ENCODE results near the gene LIMCH1.
A peak's percentile ranks its signal among the peaks of the same experiment; 100 is the strongest.
"Not testable (repeated sequence)": the region's sequence is repeated elsewhere in the genome, so short reads cannot be mapped to it uniquely, and the experiment has no call there.

The LIMCH1 gene

DNA sequence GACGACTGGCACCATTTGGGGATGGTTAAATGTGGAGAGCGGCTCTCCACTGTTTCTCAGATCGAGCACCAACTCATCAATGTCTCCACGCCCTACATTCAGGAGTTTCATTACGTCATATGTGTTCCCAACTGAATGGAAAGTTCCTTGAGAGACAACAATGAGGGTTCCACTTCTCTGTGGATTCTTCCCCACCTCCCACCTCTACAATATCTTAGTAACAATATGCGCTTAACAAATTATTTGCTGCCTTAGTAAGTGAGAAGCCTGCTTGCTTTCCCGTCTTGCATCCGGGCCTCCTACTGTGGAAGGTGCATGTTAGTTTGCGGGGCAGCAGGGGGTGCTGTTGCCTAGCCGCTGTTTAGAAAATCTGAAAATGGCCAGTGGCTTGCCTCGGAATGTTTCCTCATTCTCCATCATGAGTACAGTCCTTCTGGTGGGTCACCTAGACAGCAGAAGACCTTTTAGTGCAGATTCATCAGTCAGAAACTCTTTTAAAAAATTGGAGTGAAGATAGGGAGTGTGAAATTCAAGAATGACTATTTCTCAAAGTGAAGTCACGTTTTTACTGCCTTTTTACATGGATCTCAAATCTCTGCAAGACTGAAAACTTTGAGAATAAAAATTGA lies 154.9 kb downstream of the LIMCH1 start:
- DNase-seq = peak; percentile 60

DNA sequence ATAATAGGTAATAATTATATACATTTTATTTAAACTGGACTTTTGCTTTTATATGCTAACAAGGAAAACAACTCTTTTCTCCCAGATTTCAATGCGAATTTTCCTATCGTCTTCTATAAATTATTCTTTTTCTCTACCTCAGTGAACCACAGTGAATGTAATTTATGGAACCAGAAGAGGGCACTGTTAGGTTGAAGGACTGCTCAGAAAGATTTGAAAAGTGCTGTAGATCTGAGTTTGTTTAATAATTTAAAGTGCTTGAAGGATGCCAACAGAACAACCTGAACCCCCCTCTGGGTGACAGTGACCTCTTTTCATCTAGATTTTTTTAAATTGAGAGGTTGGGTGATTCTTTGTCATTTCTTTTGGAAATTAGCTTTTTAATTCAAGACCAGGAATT lies 155.7 kb downstream of the LIMCH1 start:
- DNase-seq = peak; percentile 21

DNA sequence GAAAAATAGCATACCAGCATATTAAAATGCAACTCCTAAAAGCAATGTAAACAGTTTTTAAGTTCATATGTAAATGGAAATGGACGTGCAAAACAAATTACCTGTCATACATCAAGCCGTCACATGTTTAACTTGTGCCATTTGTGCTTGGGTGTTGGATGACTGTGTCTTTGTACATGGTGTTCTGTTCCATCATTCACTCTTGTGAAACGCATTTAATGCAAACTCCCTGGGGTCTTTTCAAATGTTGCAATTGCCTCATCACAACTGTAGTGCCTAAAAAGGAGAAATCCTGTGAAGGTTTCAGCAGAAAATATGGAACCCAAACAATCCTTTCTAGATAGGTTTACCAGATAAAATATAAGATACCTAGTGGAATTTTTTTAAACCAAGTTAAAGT lies 158.2 kb downstream of the LIMCH1 start:
- no peak for DNase-seq

DNA sequence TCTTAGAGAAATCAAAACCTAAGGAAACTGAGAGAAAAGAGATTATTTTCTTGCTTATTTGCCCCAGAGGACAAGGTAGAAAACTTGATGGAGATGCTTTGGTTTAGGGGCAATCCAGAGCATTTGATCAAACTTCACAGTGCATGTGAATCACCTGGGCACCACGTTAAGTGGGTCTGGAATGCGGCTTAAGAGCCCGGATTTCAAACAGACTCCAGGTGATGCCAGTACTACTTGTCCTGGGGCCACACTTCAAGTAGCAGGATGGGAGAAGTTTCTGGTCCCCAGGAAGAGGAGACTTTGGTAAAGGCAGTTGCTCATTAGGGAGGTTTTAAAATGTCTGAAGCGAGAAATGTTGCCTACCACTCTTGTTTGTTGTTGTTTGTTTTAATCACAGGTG lies 158.8 kb downstream of the LIMCH1 start:
- no peak for DNase-seq

DNA sequence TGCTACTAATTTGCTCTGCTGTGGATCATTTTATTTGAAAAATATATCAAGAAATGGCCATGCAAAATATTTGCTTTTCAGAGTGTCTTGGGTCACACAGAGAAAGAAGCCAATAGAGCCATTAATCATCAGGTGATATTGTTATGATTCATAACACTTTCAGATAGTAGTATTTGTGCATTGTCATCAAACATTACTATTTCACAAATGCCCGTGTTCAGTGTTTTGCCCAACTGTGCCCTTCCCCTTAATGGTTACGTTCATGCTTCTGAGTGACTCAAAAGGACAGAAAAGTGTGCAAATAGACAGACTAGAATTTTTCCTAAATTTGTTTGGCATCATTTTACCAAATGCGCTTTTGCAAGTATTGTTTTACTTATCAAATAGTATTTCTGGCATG lies 164.0 kb downstream of the LIMCH1 start:
- no peak for DNase-seq

DNA sequence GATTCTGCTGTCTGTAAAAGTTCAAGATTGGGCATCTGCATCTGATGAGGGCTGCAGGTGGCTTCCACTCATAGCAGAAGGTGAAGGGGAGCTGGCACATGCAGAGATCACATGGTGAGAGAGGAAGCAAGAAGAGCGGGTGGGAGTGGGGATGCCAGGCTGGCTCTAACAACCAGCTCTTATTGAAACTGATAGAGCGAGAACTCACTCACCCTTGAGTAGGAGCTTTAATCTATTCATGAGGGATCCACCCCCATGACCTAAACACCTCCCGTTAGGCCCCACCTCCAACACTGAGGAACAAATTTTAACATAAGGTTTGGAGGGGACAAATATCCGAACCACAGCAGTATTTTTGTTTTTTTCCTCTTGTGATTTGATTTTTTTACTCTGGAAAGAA lies 164.8 kb downstream of the LIMCH1 start:
- DNase-seq = no peak

DNA sequence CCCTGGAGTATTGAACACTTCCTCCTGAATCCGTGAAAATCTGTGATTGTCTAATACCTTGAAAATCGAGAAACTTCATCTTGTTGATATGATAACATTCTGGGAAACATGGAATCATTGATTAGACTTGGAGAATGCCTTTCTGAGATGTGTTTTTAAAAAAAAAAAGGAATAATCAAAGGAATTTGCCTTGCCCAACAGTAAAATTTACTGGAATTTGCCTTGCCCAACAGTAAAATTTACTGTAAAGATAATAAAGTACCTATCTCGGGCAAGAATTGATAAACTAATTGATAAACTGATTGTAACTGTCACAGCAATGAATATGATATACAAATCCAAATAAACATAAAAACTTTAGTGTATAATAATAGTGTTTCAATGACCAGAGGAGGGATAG lies 165.8 kb downstream of the LIMCH1 start:
- no peak for DNase-seq

DNA sequence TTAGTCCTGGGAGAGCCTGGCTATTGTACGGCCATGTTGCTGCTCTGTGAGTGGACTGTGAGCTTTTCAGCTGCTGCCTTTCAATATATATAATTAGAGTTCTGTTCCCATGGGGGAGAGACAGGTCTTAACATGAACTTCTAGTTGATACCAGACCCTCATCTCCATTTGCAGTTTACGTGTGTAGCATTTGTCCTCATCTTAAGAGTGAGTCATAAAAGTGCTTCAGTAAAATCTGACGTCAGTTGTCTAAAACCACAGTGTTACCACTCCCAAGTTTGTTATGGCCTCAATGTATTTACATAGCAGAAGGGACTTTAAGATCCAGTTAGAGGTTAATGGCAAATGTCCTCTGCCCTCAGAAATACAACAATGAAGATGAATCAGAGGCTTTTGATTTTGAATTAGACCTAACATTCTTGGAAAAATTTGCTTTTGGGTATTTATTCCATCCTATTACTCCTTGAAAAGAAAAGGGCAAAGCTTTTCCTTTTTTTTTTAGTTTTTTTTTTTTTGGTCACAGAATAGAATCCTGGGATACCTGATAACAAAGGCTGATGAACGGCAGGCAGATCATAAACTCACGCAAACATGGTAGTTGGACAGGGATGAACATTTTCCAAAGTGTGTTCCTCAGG lies 172.0 kb downstream of the LIMCH1 start:
- DNase-seq = no peak

DNA sequence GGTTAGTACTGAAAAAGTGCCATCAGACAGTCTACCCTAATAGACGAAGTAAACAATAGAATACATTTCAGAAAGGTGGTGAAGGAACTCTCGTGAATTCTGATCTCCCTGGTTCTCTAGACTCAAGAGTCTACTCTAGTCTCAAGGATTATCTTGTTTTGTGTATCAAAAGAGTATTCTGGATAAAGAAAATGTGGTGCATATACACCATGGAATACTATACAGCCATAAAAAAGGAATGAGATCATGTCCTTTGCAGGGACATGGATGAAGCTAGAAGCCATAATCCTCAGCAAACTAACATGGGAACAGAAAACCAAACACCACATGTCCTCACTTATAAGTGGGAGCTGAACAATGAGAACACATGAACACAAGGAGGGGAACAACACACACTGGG lies 173.7 kb downstream of the LIMCH1 start:
- not testable (repeated sequence) for DNase-seq

DNA sequence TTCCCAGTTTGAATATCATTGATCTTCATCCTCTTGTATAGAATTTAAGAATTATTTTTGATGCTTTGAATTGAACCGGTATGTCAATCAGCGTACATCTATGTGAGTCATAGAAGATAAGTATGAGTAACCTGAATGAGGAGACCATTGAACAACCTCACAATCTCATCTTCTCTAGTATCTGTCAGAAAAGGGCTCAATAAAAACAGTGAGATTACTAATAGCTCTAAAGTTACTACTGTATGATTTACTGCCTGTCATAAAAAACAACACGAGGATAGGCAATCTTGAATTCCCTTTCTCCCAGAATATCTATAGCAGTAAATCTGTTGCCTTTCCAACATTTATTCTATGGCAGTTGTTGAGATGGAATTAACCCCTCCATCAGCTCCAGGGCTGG lies 174.5 kb downstream of the LIMCH1 start:
- DNase-seq = no peak

DNA sequence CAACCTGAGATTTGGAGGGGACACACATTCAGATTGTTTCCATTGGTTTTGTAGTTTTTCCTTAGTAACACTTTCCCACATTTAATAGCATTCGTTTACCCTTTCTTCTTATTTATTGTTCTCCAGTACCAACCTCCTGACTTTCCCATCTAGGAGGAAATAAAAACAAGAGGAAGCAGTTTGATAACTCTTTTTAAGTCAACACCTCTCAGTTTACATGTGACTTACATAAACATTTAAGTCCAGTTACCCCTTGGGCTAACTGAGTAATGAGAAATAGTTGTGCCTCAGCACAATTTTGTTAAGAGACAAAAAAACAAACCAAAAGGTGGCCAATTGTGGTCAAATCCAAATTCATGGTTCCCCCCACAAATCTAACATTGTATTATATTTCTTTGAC lies 175.8 kb downstream of the LIMCH1 start:
- no peak for DNase-seq

DNA sequence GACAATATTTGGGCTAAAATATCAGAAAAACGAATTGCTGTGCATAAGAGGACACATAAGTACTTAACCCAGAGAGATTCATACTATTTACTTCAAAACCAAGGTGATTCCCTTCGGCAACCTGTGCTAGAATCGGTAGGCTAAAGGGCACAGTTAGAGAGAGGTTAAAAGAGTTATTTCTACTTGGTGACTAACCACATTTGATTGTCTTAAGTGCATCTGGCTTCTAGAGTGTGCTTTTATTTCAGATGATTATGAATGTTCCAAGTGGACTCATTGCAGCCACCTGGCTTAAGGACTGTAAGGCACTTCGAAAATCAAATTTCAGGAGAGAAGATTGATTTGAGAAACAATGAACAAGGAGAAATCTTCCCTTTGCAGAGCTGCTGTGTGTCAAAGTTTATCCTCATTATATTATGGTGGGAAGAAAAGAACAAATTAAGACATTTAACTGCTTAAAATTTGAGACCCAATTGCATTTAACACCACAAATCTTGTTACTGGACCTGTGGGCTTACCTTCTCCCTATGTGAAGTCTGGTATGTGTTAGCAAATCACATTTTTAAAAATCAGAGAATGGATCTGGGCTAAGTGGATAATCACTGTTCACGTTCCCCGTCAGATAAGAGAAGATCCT lies 176.5 kb downstream of the LIMCH1 start:
- no peak for DNase-seq

DNA sequence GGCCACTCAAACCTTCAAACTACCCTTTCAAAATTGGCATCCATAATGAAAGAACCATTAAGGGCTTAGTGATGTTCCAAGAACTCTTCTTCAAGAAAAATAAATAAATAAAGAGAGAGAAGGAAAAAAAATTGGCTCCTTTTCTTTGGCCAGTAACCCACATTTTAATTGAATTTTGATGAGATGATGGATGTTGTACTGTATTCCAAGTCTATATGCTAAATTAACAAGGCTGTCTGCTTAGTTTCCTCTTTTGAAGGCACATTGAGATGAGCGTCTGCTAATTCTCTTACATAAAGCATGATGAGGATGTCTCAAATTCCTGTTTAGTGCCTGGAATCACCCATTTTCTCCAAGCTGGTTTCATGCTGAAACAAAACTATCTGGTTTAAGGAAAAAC lies 177.2 kb downstream of the LIMCH1 start:
- DNase-seq = no peak

DNA sequence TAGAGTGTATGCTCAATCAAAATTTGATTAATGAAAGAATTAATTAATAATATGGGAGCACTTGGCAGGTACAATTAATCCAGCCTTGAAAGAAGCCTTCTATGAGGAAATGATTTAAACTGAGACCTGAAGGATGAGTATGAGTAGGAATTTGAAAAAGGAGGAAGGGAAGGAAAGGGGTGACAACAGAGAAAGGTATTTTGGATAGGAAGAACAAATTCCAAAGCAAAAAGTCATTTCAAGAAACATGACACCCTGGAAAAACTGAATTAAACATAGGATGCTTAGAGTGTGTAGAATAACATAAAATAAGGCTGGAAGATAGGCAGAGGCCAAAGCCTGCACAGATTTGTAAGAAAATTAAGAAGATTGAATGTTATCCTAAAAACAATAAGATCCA lies 180.9 kb downstream of the LIMCH1 start:
- no peak for DNase-seq

DNA sequence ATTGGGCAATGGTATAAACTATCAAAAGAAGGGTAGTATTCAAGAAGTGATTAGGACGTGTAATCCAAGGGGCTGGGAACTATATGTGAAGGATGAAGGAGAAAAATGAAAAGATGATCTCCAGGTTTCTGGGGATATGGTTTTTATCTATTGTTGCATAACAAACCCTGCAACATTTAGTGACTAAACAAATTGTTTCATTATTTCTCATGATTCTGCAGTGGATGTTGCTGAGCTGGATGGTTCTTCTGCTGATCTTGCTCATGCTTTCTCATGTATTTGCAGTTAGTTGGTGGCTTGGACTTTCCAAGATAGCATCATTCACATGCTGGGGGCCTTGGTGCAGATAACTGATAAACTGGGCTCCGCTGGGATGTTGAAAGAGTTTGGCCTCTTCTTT lies 181.5 kb downstream of the LIMCH1 start:
- DNase-seq = peak; percentile 0

DNA sequence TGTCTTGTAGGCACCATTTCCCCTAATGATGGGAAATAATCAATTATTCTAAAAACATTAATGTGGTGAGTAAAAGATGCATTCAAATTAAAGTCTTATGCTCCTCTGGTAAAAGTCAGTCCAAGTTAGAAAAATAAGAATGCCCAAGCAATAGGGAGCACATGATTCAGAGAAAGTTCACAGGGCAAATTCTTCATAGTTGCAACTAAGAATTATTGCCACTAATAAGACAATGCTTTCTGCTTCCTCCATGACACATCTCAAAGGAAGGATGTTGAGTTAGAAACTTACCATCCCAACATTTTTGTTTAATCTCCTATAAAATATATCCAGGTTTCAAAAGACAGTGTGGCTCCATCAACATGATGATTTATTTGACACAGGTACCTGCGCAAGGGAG lies 184.2 kb downstream of the LIMCH1 start:
- no peak for DNase-seq

DNA sequence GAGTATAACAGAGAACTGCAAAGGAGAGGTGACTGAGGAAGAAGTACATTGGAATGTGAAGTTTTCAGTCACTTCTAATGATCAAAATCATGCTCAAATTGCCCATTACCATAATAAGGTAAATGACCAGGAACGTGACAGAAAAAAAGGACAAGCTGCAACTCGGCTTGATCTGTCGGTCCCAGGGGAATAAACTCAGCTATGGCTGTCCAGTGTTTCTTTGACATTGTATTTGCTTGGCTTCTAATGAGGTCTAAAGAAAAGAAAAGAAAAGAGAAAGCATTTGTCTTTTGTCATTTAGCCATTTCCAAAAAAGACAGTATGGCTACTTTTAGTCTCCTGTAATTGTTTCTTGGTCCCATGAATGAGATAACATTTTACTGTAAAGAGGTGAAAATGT lies 185.3 kb downstream of the LIMCH1 start:
- no peak for DNase-seq

DNA sequence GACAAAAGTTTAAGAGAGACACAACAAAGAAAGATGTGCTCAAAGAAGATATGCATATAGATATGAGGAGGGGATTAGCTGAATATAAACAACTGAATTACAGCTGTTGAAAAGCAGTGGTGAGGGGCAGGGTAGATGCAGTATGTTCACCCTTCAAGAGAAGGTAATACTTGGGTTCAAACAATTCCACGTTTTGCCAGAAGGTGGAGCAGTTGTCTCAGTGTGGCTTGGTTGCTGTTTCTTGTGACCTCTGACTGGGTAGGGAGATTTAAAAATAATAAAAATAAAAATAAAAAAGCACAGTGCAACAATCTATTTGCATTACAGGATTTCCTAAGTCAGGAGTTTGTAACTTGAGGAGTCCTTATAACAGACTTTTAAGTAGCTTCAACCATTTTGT lies 187.3 kb downstream of the LIMCH1 start:
- DNase-seq = no peak

DNA sequence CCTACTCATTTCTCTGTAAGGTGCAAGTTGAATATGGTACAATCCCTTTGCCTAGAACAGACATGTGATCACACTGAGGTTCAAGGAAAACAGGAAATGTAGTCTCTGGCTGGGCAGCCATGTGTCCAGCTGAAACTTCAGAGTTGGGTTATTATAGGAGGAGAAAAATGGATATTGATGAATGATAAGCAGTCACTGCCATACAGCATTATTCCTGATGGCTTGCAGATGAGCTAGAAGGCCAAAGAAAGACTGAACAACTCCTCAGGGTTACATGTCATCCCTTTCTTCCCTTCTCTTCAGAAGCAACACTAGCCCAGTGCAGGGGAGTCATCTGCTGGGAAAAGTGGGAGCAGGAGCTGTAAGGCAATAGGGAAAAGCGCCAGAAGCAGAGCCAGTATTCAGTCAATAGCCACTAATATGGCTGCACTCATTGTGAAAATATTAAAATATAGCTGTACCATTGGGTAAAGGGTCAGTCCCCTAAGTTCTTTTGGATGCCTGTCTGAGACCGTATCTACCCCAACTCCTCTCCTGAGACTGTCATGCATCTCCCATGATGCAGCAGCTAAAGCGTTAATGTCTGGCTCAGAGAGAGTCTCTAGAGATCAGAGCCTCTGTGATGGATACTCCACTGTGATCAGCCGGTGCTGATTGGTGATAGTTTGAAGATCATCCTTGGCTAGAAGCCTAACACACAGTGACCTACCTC lies 190.1 kb downstream of the LIMCH1 start:
- DNase-seq = no peak

DNA sequence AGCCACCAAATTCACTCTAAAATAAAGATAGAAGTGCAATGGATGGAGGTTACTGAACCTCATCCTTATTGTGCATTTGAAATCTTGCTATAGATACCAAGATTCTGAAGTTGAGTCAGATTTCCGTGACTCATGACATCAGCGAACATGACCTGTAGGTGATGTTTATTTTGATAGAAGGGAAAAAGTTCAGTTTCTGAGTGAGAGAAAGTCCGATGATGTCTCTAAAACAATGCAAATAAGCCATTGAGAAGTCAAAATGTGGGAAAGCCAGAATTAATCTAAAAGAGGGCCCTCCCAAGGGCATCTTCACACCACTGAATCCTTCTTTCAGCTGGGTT lies 190.6 kb downstream of the LIMCH1 start:
- DNase-seq = no peak

DNA sequence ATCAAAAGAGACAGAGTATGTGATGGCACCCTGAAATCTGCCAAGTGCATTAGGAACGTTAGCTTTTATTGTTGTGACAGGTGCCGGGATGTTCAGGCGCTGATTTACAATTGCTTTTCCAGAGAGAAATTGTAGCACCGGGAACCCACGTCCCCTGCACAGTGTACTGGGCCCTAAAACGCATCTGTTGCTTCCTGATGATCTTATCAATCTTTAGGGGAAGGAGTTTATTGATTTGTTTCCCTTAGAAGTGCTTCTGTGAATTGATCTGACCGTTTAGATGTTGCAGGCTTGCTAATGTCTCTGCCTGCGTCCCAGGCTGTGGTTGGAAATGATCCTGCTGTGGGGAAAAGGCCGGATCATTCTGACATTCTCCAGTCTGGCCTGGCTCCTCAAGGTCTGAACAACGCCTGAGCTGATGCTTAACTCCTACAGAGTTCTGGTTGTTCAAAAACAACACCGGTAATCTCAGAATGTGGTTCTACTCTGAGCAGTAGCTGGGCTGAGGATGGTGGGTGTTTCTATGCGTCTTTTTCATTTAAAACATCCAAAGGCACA lies 193.7 kb downstream of the LIMCH1 start:
- no peak for DNase-seq

DNA sequence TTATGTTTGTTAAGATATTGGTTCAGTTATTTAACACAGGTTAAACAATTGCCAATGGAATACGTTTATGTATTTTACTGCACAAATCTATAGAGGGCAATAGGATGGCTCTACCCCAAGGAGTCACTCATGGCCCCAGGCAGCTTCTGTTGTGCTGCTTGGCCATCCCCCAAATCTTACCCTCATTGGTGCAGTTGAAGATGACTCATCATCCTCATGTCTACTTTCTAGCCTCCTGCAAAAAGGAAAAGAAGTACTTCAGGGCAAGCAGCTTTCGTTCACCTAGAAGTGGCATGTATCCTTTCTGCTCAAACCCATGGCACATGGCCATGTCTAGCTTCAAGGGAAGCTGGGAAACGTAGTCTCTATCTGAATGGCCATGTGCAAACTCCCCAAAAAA lies 196.4 kb downstream of the LIMCH1 start:
- no peak for DNase-seq

DNA sequence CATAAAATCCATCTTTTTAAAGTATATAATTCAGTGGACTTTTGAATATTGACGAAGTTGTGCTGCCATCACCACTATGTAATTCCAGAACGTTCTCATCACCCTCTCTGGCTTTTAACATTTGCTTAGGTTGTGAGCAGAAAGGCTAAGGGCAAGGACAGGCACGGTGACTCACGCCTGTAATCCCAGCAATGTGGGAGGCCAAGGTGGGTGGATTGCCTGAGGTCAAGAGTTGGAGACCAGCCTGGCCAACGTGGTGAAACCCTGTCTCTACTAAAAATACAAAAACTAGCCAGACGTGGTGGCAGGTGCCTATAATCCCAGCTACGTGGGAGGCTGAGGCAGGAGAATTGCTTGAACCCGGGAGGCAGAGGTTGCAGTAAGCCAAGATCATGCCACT lies 199.5 kb downstream of the LIMCH1 start:
- not testable (repeated sequence) for DNase-seq

DNA sequence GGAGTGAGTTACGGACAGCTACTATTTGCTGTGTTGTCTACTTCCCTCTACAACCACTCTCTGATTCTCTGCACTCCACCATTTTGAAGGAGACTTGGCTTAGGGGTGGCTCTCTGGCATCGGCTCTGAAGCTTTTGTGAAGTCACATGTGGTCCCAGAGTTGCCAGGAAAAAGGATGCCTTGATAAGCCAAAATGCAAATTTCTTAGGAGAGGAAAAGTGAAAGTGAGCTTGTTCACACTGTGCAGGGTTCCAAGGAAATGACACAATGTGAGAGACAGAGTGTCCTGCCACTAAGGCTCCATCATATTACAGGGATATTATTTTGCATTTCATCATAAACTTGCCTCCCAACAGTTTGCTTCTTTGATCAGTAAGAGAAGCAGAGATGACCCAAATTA lies 203.4 kb downstream of the LIMCH1 start:
- DNase-seq = no peak
